Esophagus (tissue), 2 donors: ENCODE results near the gene SOBP. TPM values are rescaled to one million over a fixed set of nuclear protein-coding genes. Genes with fewer than 3 reads are reported as not detected.

Source experiments
- H3K27ac ChIP-seq, 2 donors: one replicate each; pipeline ENCODE4 v1.5.1; 2013; ENCODE audit warnings: low read depth in 2 of 2, mild to moderate bottlenecking in 2 of 2, inconsistent platforms in 1 of 2, low read length in 1 of 2, moderate library complexity in 1 of 2
- H3K27me3 ChIP-seq, 2 donors: one replicate each; pipeline ENCODE4 v1.6.1; 2013; ENCODE audit warnings: low read length in 2 of 2, control low read depth in 1 of 2, mild to moderate bottlenecking in 1 of 2; ENCODE audit not compliant: insufficient read depth in 2 of 2, control insufficient read depth in 1 of 2
- H3K36me3 ChIP-seq, 2 donors: one replicate each; pipeline ENCODE4 v1.6.1; 2013; ENCODE audit warnings: low read length in 1 of 2; ENCODE audit not compliant: control insufficient read depth in 2 of 2, insufficient read depth in 2 of 2
- H3K4me1 ChIP-seq, 2 donors: one replicate each; pipeline ENCODE4 v1.6.1; 2013; ENCODE audit warnings: low read length in 1 of 2; ENCODE audit not compliant: control insufficient read depth in 2 of 2, insufficient read depth in 2 of 2
- H3K4me3 ChIP-seq, 2 donors: one replicate each; pipeline ENCODE4 v1.5.1; 2013; ENCODE audit warnings: low read length in 2 of 2, mild to moderate bottlenecking in 2 of 2, low read depth in 1 of 2, moderate library complexity in 1 of 2
- H3K9me3 ChIP-seq, 2 donors: one replicate each; pipeline ENCODE4 v1.6.1; 2013; ENCODE audit warnings: mild to moderate bottlenecking in 2 of 2, low read depth in 1 of 2, low read length in 1 of 2, moderate library complexity in 1 of 2; ENCODE audit not compliant: control insufficient read depth in 2 of 2, insufficient read depth in 1 of 2
- WGBS, 2 donors: extraction: QIAGEN DNeasy Blood & Tissue Kit; methylation state at CpG; one replicate each; pipeline ENCODE4 v1.1.7; 2013; 5-methylcytosine and 5-hydroxymethylcytosine counted together
- polyA plus RNA-seq, 2 donors: library from polyadenylated mRNA; stranded (reverse); fragments of 200-250 nt; gene quantifications; one replicate each; pipeline ENCODE4 v1.2.3, GENCODE V29; 2013
- donor health status: healthy with polysubstance abuse.
- donor health status: Bipolar disorder and iron deficiency.

SOBP gene
- polyA plus RNA-seq, 2 donors: 0.59 to 0.84 TPM

- H3K27ac ChIP-seq: no peak overlapping the region
- no peak overlapping the region for H3K4me3 ChIP-seq
- H3K36me3 ChIP-seq: no peaks in the 10 kb centered on the region
- H3K27me3 ChIP-seq: no peaks in the 10 kb centered on the region
- H3K4me1 ChIP-seq: no peaks in the 10 kb centered on the region
- 67 to 72% methylated on average over 13 of the region's 13 CpGs for WGBS, 2 donors
- no peaks in the 10 kb centered on the region for H3K9me3 ChIP-seq
These were observed 216.7 kb downstream of the SOBP start for GRCh38 chr6:107706516-107707115.

- H3K27ac ChIP-seq: no peak overlapping the region
- 92% methylated on average over 18 of the region's 18 CpGs for WGBS, 2 donors
- peaks cover 0 to 4% of the 10 kb centered on the region in 2 donors for H3K4me1 ChIP-seq
- no peak overlapping the region for H3K4me3 ChIP-seq
- no peaks in the 10 kb centered on the region for H3K9me3 ChIP-seq
- no peaks in the 10 kb centered on the region for H3K36me3 ChIP-seq
- H3K27me3 ChIP-seq: no peaks in the 10 kb centered on the region
These were observed 217.7 kb downstream of the SOBP start for GRCh38 chr6:107707346-107708275.

GRCh38 chr6:107708435-107708834, 218.5 kb downstream of the SOBP start:
- no peaks in the 10 kb centered on the region for H3K9me3 ChIP-seq
- peaks cover 0 to 8% of the 10 kb centered on the region in 2 donors for H3K4me1 ChIP-seq
- no peak overlapping the region for H3K27ac ChIP-seq
- 79% methylated on average over 6 of the region's 6 CpGs for WGBS, 2 donors
- H3K27me3 ChIP-seq: no peaks in the 10 kb centered on the region
- H3K36me3 ChIP-seq: no peaks in the 10 kb centered on the region
- H3K4me3 ChIP-seq: no peak overlapping the region

- Histone ChIP-seq H3K36me3 (no peaks in the 10 kb centered on the region), H3K4me3 (no peak overlapping the region), H3K4me1 (peaks cover 0 to 8% of the 10 kb centered on the region in 2 donors), H3K27ac (no peak overlapping the region), H3K27me3 (no peaks in the 10 kb centered on the region), H3K9me3 (no peaks in the 10 kb centered on the region)
- WGBS, 2 donors: 84 to 86% methylated on average over 6 to 7 of the region's 7 CpGs
These were observed 219.4 kb downstream of the SOBP start for GRCh38 chr6:107709341-107709740.

Other genes with a start within 250 kb of the SOBP start
- 1 to 10 TPM; 3.6 to 7.3 TPM for gene PDSS2, start 30.6 kb upstream of the SOBP start, polyA plus RNA-seq